ENCODE measurements around the gene UMOD. TPM values are rescaled to one million over a fixed set of nuclear protein-coding genes. Genes with fewer than 3 reads are reported as not detected.

UMOD gene
- total and polyA plus RNA-seq, 4 donors = not detected

GRCh38 chr16:20320592-20320991 lies 31.9 kb downstream of the UMOD start:
- ATAC-seq (ENCODE audit: low FRiP score) = no peak
- intact Hi-C loops (cut with DNase I) = no loop called here

GRCh38 chr16:20320178-20320577 lies 32.3 kb downstream of the UMOD start:
- H3K4me3 ChIP-seq (ENCODE audit: low read length in 2 of 2) = no peak overlapping the region
- H3K27me3 ChIP-seq (ENCODE audit: control insufficient read depth in 1 of 2, insufficient read depth in 2 of 2, low read length in 1 of 2) = no peaks in the 10 kb centered on the region
- H3K9me3 ChIP-seq (ENCODE audit: control insufficient read depth, low read length) = no peaks in the 10 kb centered on the region
- ATAC-seq (ENCODE audit: low FRiP score) (no peak), DNase-seq (no peak)
- intact Hi-C loops (cut with DNase I) = no loop called here
- no peaks in the 10 kb centered on the region for H3K4me1 ChIP-seq (ENCODE audit: control insufficient read depth in 1 of 2, insufficient read depth in 2 of 2, low read length in 2 of 2)
- H3K27ac ChIP-seq (ENCODE audit: low read depth in 1 of 2, low read length in 2 of 2) = no peak overlapping the region
- WGBS, 2 donors = 74 to 78% methylated on average over 2 of the region's 2 CpGs
- no peaks in the 10 kb centered on the region for H3K36me3 ChIP-seq (ENCODE audit: control insufficient read depth in 1 of 2, insufficient read depth in 2 of 2, low read length in 1 of 2)

More at GRCh38 chr16:20320592-20320991, 31.9 kb downstream of the UMOD start:
- Histone ChIP-seq H3K36me3 (ENCODE audit: control insufficient read depth in 1 of 2, insufficient read depth in 2 of 2, low read length in 1 of 2) (no peaks in the 10 kb centered on the region), H3K27ac (ENCODE audit: low read depth in 1 of 2, low read length in 2 of 2) (no peak overlapping the region), H3K4me1 (ENCODE audit: control insufficient read depth in 1 of 2, insufficient read depth in 2 of 2, low read length in 2 of 2) (no peaks in the 10 kb centered on the region), H3K4me3 (ENCODE audit: low read length in 2 of 2) (no peak overlapping the region), H3K27me3 (ENCODE audit: control insufficient read depth in 1 of 2, insufficient read depth in 2 of 2, low read length in 1 of 2) (no peaks in the 10 kb centered on the region), H3K9me3 (ENCODE audit: control insufficient read depth, low read length) (no peaks in the 10 kb centered on the region)
- no peak for DNase-seq

- 66 to 73% methylated on average over 1 of the region's 1 CpG for WGBS, 2 donors
- H3K9me3 ChIP-seq (ENCODE audit: control insufficient read depth, low read length) = no peaks in the 10 kb centered on the region
- intact Hi-C loops (cut with DNase I) = no loop called here
Measured at GRCh38 chr16:20319406-20319805, 33.1 kb downstream of the UMOD start.

DNA sequence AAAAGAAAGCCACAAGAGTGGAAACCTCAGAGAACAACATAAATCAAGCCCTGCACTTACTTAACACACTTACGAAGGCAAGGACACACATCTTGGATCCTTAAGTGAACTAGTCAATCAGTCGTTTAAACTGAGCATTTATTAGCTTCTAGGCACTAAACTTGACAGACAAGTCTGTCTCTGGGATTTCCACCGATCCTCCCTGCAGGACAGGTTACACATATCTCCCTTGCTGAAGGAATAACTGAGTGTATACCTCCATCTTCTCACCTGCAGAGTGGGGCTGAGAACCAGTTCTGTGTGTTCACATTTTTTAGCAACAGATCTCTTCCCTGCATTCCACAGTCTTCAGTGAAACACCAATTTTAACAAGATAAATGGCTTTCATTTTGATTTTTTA lies 34.1 kb downstream of the UMOD start:
- intact Hi-C loops (cut with DNase I) = no loop called here
- 45 to 56% methylated on average over 3 of the region's 3 CpGs for WGBS, 2 donors
- H3K27ac ChIP-seq (ENCODE audit: low read depth in 1 of 2, low read length in 2 of 2) = no peak overlapping the region
- no peak overlapping the region for H3K4me3 ChIP-seq (ENCODE audit: low read length in 2 of 2)
- no peak for DNase-seq
- H3K27me3 ChIP-seq (ENCODE audit: control insufficient read depth in 1 of 2, insufficient read depth in 2 of 2, low read length in 1 of 2) = no peaks in the 10 kb centered on the region
- no peaks in the 10 kb centered on the region for H3K36me3 ChIP-seq (ENCODE audit: control insufficient read depth in 1 of 2, insufficient read depth in 2 of 2, low read length in 1 of 2)
- no peak for ATAC-seq (ENCODE audit: low FRiP score)
- no peaks in the 10 kb centered on the region for H3K4me1 ChIP-seq (ENCODE audit: control insufficient read depth in 1 of 2, insufficient read depth in 2 of 2, low read length in 2 of 2)
- H3K9me3 ChIP-seq (ENCODE audit: control insufficient read depth, low read length) = peaks cover 2% of the 10 kb centered on the region

More at GRCh38 chr16:20319406-20319805, 33.1 kb downstream of the UMOD start:
- DNase-seq (no peak), ATAC-seq (ENCODE audit: low FRiP score) (no peak)
- Histone ChIP-seq H3K36me3 (ENCODE audit: control insufficient read depth in 1 of 2, insufficient read depth in 2 of 2, low read length in 1 of 2) (no peaks in the 10 kb centered on the region), H3K27ac (ENCODE audit: low read depth in 1 of 2, low read length in 2 of 2) (no peak overlapping the region), H3K4me1 (ENCODE audit: control insufficient read depth in 1 of 2, insufficient read depth in 2 of 2, low read length in 2 of 2) (no peaks in the 10 kb centered on the region), H3K27me3 (ENCODE audit: control insufficient read depth in 1 of 2, insufficient read depth in 2 of 2, low read length in 1 of 2) (no peaks in the 10 kb centered on the region), H3K4me3 (ENCODE audit: low read length in 2 of 2) (no peak overlapping the region)

- Histone ChIP-seq H3K27ac (ENCODE audit: low read depth in 1 of 2, low read length in 2 of 2) (no peak overlapping the region), H3K4me1 (ENCODE audit: control insufficient read depth in 1 of 2, insufficient read depth in 2 of 2, low read length in 2 of 2) (no peaks in the 10 kb centered on the region), H3K4me3 (ENCODE audit: low read length in 2 of 2) (no peak overlapping the region), H3K27me3 (ENCODE audit: control insufficient read depth in 1 of 2, insufficient read depth in 2 of 2, low read length in 1 of 2) (no peaks in the 10 kb centered on the region), H3K36me3 (ENCODE audit: control insufficient read depth in 1 of 2, insufficient read depth in 2 of 2, low read length in 1 of 2) (no peaks in the 10 kb centered on the region), H3K9me3 (ENCODE audit: control insufficient read depth, low read length) (peaks cover 2% of the 10 kb centered on the region)
- no peak for ATAC-seq (ENCODE audit: low FRiP score)
- DNase-seq = no peak
- WGBS, 2 donors = 69 to 71% methylated on average over 7 of the region's 7 CpGs
- intact Hi-C loops (cut with DNase I) = no loop called here
Measured at GRCh38 chr16:20318006-20318405, 34.5 kb downstream of the UMOD start.

DNA sequence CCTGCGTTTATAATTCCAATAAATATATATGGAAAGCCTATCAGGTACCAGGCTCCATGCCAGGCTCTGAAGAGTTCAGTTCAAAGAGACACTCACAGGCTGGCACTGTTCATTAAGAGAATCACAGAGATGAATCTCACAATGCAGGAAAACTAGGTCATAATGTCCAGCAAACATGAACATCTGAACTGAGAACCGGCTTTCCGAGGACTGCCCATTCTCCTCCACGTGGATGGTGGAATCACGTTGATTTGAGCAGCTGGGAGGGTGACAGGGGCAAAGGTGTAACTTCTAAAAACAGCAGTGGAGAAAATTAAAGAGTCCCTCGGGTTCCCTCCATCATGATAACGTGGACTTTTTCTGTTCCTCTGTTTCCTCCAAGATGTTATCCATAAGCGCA lies 35.4 kb downstream of the UMOD start:
- WGBS, 2 donors = 13 to 29% methylated on average over 8 of the region's 8 CpGs
- intact Hi-C loops (cut with DNase I) = no loop called here
- H3K9me3 ChIP-seq (ENCODE audit: control insufficient read depth, low read length) = peaks cover 2% of the 10 kb centered on the region

DNA sequence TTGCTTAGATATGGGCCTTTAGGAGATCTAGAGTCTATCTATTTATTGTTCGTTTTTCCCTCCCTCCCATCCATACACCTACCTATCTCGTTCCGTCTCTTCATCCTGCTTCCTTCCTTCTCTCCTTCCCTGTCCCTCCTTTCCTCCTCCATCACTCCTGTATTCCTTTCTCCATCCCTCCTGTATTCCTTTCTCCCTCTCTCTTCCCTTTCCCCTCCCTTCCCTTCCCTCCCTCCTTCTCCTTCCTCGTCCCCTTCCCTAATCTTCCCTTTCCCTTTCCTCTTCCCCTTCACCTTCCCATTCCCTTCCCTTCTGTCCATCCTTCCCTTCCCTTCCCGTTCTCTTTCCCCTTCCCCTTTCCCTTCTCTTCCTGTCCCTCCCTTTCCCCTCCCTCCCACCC lies 35.8 kb downstream of the UMOD start:
- no peak for ATAC-seq (ENCODE audit: low FRiP score)
- intact Hi-C loops (cut with DNase I) = no loop called here
- WGBS, 2 donors = 55 to 62% methylated on average over 5 of the region's 5 CpGs
- H3K9me3 ChIP-seq (ENCODE audit: control insufficient read depth, low read length) = peaks cover 2% of the 10 kb centered on the region
- H3K4me1 ChIP-seq (ENCODE audit: control insufficient read depth in 1 of 2, insufficient read depth in 2 of 2, low read length in 2 of 2) = no peaks in the 10 kb centered on the region
- no peak overlapping the region for H3K27ac ChIP-seq (ENCODE audit: low read depth in 1 of 2, low read length in 2 of 2)
- H3K27me3 ChIP-seq (ENCODE audit: control insufficient read depth in 1 of 2, insufficient read depth in 2 of 2, low read length in 1 of 2) = no peaks in the 10 kb centered on the region
- DNase-seq = no peak
- no peaks in the 10 kb centered on the region for H3K36me3 ChIP-seq (ENCODE audit: control insufficient read depth in 1 of 2, insufficient read depth in 2 of 2, low read length in 1 of 2)
- no peak overlapping the region for H3K4me3 ChIP-seq (ENCODE audit: low read length in 2 of 2)

More for the DNA sequence above, 35.4 kb downstream of the UMOD start:
- no peak for ATAC-seq (ENCODE audit: low FRiP score)
- H3K36me3 ChIP-seq (ENCODE audit: control insufficient read depth in 1 of 2, insufficient read depth in 2 of 2, low read length in 1 of 2) = no peaks in the 10 kb centered on the region
- H3K4me3 ChIP-seq (ENCODE audit: low read length in 2 of 2) = no peak overlapping the region
- H3K27ac ChIP-seq (ENCODE audit: low read depth in 1 of 2, low read length in 2 of 2) = no peak overlapping the region
- H3K4me1 ChIP-seq (ENCODE audit: control insufficient read depth in 1 of 2, insufficient read depth in 2 of 2, low read length in 2 of 2) = no peaks in the 10 kb centered on the region
- no peak for DNase-seq
- no peaks in the 10 kb centered on the region for H3K27me3 ChIP-seq (ENCODE audit: control insufficient read depth in 1 of 2, insufficient read depth in 2 of 2, low read length in 1 of 2)

DNA sequence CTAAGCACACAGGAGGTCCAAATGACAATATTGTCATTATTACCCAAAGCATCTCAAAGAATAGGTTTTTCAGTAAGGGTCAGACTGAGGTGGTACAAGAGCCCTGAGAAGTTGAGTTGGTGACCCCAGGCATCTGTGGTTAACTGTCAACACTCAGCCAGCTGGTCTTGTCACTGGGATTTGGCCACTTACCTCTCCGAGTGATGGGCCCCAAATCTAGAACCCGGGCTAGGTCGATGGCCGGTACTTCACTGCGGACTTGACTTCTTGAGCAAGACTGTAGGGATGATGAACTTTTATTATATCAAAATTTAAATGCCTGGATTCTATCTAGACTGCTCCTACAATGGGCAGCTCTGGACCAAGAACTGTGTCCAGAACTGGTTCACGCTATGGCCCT lies 36.8 kb downstream of the UMOD start:
- WGBS, 2 donors = 86 to 90% methylated on average over 6 of the region's 6 CpGs
- ATAC-seq (ENCODE audit: low FRiP score) (no peak), DNase-seq (no peak)
- H3K4me1 ChIP-seq (ENCODE audit: control insufficient read depth in 1 of 2, insufficient read depth in 2 of 2, low read length in 2 of 2) = no peaks in the 10 kb centered on the region
- no peaks in the 10 kb centered on the region for H3K27me3 ChIP-seq (ENCODE audit: control insufficient read depth in 1 of 2, insufficient read depth in 2 of 2, low read length in 1 of 2)
- H3K27ac ChIP-seq (ENCODE audit: low read depth in 1 of 2, low read length in 2 of 2) = no peak overlapping the region
- intact Hi-C loops (cut with DNase I) = no loop called here
- H3K4me3 ChIP-seq (ENCODE audit: low read length in 2 of 2) = no peak overlapping the region
- peaks cover 5% of the 10 kb centered on the region for H3K9me3 ChIP-seq (ENCODE audit: control insufficient read depth, low read length)
- no peaks in the 10 kb centered on the region for H3K36me3 ChIP-seq (ENCODE audit: control insufficient read depth in 1 of 2, insufficient read depth in 2 of 2, low read length in 1 of 2)

DNA sequence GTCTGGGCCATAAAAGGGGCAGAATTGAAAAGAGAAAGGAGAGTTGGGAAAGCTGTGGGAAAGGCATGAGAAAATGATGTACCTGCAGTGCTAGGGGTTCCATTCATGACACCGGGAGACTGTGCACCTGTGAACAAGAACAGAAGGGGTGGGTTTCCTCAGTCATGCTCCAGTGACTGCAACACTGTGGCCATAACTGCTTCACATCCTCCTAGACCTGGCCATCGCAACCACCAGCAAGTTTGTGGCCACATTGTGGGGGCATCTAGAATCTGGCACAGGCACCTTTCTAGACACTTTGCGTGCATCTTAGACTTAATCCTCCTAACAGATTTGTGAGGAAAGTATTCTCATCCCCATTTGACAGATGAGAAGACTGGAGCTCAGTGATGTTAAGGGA lies 37.9 kb downstream of the UMOD start:
- Histone ChIP-seq H3K4me1 (ENCODE audit: control insufficient read depth in 1 of 2, insufficient read depth in 2 of 2, low read length in 2 of 2) (no peaks in the 10 kb centered on the region), H3K4me3 (ENCODE audit: low read length in 2 of 2) (no peak overlapping the region), H3K9me3 (ENCODE audit: control insufficient read depth, low read length) (peaks cover 5% of the 10 kb centered on the region), H3K27ac (ENCODE audit: low read depth in 1 of 2, low read length in 2 of 2) (no peak overlapping the region), H3K27me3 (ENCODE audit: control insufficient read depth in 1 of 2, insufficient read depth in 2 of 2, low read length in 1 of 2) (no peaks in the 10 kb centered on the region), H3K36me3 (ENCODE audit: control insufficient read depth in 1 of 2, insufficient read depth in 2 of 2, low read length in 1 of 2) (no peaks in the 10 kb centered on the region)
- DNase-seq (no peak), ATAC-seq (ENCODE audit: low FRiP score) (no peak)
- intact Hi-C loops (cut with DNase I) = no loop called here
- 90% methylated on average over 3 of the region's 3 CpGs for WGBS, 2 donors
